GM21367 (cell line): ENCODE measurements around the gene ERCC5.
A peak's percentile ranks its signal among the peaks of the same experiment; 100 is the strongest.

ENCODE experiments used
- ATAC-seq: cut with Tn5 transposase; IDR thresholded peaks from one replicate; pipeline ENCODE4 v1.9.1; 2021; ENCODE audit not compliant: unreplicated experiment

The ERCC5 gene

DNA sequence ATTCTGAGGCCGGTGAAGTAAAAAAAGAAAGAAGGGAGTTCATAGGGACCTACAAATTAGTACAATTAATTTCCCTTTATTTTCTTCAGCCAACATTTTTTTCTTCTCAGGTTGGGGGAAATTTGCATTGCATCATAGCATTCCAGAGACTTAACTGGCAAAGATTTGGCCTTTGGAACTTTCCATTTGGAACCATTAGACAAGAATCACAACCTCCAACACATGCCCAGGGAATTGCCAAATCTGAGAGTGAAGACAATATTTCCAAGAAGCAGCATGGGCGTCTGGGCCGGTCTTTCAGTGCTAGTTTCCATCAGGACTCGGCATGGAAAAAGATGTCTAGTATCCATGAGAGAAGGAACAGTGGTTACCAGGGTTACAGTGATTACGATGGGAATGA is 6.4 kb upstream of the ERCC5 start:
- ATAC-seq, result no peak

DNA sequence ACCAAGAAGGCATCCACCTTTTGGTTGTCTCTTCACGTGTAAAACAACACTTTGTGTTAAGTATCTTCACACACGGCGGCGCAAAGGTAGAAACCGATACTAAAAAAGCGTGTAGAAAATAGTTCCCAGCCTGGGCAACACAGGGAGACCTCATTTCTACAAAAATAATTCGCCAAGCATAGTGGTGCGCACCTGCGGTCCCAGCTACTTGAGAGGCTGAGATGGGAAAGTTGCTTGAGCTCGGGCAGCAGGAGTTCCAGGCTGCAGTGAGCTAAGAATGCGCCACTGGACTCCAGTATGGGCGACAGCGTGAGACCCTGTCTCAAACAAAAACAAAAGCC is 573 bp upstream of the ERCC5 start:
- peak; percentile 14 for ATAC-seq

DNA sequence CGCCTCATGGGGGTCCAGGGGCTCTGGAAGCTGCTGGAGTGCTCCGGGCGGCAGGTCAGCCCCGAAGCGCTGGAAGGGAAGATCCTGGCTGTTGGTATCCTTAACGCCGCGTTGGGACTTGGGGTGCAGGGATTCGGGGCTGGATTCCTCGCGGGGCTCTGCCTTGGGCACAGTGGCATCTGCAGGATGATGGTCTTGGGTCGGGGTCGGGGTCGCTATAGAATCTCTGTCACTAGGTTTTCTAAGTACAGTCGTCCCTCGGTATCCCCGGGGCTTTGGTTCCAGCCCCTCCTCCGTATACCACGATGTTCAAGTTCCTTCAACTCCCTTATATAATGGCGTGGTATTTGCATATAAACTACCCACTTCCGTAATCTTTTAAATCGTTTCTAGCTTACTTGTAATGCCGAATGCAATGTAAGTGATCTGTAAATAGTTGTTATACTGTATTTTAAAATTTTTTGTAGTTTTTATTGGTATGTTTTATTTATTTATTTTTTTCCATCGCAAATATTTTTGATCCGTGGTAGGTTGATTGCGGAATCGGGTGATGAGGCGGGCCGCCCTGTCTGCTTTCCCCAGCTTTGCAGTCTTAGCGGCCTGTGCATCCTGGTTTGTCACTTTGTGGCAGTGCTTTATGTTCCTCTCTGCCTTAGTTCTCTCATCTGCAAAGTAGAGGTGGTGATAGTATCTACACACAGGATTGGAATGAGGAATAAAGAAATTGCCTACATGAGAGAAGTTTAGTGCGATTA is 606 bp downstream of the ERCC5 start:
- ATAC-seq, result peak; percentile 38

DNA sequence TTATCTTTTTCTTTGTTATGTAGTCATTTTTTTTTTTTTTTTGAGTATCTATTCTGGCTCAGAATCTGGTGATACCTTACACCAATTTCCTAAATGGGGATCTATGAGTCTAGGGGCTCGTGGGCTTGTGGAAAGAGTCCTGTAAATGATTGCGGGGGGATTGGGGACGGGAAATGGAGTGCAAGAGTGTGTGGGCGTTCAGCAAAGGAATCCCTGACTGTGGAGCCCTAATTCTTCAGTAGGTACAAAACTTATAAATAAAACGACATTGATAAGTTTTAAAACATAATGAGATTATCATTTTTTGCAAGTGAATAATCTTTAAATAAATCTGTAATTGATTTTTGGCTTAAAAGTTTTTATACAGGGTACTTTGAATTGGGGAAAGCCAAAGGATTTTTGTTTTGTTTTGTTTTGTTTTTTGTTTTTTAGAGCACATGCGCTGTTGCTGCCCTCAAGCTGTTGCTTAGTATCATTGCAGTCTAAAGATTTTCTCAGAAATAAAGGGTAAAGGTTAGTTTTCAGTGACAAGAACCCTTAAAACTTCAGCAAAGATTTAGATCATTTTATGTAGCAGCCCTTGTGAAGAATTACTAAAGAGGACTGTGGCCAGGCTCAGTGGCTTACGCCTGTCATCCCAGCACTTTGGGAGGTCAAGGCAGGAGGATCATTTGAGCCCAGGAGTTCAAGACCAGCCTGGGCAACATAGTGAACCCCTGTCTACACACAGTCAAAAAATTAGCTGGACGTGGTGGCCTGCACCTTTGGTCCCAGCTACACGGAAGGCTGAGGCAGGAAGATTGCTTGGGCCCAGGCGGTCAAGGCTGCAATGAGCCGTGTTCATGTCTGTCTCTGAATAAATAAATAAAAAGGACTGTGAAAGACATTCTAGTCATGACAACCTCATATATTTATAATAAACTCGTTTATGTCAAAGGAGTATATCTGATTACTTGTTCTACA is 1.7 kb downstream of the ERCC5 start:
- ATAC-seq, result no peak

DNA sequence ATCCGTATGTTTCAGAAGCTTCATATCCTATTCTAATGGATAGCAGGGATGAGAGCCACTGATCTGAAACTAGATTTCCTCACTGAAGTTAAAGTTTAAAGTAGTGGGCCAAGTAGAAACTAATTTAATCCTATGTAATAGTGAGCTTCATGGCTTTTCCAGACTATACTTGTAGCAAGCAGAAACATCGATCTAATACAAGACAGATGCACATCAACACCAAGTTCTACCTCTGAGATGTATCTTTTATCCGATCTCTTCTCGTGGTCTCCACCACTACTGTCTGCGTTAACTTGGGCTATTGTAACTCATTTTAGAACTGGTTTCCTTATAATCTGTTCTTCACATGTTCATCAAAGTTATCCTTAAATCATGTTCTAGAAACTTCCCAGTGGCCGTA is 3.1 kb downstream of the ERCC5 start:
- no peak for ATAC-seq

DNA sequence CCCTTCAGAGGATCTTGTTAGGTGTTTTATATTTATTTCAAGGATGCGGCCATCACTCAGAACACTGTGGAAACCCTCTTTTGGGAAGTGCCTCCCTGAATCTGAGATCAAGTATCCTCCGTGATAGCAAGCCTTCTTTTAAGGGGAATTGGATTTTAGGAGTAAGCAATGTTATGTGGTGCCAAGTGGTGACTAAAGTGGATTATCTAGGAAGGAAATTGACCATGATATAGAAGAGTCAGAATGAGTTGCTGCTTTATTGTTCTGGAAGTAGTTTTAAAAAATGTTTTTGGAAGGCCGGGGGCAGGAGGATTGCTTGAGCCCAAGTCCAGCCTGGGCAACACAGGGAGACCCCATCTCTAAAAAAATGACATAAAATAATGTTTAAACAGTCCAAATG is 6.7 kb downstream of the ERCC5 start:
- ATAC-seq, result no peak

DNA sequence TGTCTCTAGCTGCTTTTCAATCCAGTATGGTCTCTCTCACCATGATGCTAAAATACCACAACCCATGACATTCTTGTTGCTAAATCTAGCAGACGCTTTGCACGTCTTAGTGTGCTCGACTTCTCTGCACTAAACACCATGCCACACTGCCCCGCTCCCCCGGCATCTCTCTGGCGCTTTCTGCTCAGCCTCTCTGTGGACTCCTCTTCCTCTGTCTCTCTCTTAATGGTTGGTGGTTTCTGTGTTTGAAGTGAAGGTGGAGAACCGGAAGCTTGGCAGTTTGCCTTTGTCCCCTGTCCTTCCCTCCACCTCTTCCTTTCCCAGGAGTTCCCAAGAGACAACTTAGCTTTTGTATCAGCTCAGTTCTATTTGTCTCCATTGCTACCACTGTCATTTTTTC is 8.8 kb downstream of the ERCC5 start:
- ATAC-seq, result no peak

DNA sequence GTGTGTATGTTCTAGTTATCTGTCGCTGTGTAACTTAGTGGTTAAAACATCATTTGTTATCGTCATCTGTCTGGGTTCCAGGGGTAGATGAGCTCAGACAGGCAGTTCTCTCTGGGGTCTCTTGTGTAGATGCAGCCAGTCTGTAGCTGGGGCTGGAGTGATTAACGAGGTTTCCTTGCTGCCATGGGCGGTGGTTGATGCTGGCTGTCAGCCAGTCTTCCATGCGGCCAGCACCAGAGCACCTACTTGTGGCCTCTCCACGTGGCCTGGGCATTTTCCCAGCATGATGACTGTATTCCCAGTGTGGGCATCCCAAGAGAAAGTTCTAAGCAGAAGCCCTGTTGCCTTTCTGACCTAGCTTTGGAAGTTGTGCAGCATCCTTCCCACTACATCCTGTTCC is 10.7 kb downstream of the ERCC5 start:
- ATAC-seq, result no peak

DNA sequence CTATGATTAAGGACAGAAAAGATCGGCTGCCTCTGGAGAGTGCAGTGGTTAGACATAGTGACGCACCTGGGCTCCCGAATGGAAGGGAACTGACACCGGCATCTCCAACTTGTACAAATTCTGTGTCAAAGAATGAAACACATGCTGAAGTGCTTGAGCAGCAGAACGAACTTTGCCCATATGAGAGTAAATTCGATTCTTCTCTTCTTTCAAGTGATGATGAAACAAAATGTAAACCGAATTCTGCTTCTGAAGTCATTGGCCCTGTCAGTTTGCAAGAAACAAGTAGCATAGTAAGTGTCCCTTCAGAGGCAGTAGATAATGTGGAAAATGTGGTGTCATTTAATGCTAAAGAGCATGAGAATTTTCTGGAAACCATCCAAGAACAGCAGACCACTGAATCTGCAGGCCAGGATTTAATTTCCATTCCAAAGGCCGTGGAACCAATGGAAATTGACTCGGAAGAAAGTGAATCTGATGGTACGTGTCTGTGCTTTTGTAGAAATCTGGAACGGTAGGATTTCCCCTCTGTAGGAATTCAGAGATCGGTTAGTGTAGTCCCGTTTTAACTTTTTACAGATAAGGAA is 16.9 kb downstream of the ERCC5 start:
- ATAC-seq, result no peak

DNA sequence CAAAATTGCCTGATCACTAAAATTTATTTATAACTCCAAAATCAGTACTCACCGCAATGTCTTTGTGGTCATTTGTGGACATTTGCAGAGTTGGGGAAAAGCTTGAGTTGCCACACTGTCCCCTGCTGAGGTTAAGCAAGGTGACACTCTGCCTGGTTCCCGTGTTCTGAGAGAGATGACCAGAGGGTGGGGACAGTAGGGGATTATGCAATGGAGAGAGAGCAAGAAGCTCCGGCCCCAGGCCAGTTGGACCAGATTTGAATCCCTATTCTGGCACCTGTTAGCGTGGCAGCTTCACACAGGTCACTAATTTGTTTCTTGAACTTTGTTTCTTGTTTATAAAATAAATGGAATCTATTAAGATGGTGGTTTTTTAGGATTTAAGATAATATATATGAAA is 17.8 kb downstream of the ERCC5 start:
- ATAC-seq, result no peak

DNA sequence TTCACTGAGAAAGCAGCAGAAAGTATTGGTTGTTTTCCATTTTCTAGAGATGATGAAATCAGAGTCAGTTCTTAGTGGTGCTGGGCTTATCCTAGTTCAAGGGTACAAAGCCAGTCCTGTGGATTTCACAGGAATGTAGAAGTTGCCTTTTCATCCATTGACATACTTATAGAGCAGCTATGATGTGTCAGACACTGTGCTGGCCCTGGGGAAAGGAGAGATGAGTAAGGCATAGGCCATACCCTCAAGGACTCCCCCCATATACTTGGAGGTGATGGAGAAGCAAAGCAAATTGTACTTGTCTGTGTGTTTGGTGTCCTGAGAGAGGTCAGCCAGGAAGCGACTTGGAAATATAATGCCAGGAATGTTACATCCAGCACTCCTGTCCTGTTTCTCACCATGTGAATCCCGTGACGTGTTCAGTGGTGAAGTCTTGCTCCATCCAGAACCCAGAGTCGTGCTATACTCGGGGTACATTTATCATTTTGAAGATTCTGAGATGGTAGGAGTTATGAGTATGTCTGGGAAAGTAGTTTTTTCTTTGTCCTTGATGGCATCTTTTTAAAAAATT is 22.6 kb downstream of the ERCC5 start:
- no peak for ATAC-seq

DNA sequence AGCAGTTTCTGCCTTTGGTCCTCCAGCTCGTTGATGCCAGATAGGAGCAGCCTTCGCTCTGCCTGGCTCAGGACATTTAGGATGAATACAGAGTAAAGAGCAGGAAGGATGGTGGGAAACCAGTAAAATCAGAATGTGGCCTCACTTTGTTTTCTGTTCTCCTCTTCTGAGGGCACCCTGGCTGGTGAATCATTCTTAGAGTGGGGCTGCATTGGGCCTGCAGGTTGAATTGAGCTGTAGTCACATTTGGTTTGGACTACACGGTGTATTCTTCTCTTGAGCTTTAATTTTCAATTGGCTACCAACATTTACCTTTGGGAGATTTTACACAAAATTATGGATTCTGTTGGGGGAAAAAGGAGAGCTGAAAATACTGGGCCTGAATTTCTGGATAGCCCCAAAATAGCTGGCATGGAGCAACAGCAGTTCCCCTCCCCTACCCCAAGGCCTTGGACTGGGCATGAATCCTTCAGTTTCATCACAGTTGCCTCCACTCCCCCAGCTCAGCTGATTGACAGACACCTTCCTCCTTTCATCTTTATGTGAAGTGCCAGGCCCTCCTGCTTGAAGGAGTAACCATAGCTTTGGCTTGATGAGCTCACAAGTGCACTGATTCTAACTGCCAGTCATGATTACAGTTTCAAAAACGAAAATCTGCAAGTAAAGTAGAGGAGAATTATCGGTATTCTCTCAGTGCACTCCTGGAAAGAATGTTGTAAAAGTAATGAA is 24.3 kb downstream of the ERCC5 start:
- peak; percentile 7 for ATAC-seq

DNA sequence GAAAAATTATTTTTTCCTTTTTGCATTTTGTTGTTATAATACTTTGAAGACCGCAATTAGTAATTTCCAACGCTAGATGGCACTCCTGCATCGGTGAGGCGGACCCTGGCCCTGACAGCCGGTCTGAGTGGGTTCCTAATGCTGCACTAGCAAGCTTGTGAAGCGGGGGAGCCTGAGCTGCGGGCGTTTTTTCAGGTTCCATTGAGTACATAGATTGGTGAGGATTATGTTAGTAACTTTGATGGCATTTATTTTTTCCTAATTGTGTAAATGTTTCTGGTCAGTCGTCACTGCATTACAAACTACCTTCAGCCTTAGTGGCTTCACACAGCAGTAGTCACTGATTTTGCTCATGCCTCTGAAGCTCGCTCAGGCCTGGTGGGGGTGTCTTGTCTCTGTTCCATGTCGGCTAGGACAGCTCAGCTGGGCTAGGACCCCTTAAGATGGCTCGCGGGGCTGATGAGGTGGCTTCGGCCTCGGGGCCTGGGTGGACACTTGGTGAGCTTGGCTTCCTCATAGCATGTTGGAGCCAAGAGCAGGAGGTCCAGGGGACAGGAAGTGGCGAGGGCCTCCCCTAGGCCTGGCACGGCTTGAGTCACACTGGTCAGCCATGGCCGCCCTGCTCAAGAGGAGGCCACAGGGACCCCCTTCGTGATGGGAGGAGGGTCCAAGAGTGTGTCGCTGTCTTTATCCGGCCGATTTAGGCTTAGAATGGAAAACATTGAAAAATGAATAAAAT is 25.0 kb downstream of the ERCC5 start:
- peak; percentile 81 for ATAC-seq

DNA sequence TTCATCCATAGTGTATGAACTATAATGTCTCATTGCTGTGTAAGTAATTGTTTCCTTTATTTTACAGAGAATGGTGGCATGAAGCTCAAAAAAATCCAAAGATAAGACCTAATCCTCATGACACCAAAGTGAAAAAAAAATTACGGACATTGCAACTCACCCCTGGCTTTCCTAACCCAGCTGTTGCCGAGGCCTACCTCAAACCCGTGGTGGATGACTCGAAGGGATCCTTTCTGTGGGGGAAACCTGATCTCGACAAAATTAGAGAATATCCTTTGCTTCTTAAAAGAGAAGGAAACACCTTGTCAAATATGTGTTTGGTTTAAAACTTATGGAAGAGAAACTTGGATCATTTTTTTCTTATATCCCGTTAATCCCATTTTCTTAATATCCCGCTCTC is 26.3 kb downstream of the ERCC5 start:
- no peak for ATAC-seq

DNA sequence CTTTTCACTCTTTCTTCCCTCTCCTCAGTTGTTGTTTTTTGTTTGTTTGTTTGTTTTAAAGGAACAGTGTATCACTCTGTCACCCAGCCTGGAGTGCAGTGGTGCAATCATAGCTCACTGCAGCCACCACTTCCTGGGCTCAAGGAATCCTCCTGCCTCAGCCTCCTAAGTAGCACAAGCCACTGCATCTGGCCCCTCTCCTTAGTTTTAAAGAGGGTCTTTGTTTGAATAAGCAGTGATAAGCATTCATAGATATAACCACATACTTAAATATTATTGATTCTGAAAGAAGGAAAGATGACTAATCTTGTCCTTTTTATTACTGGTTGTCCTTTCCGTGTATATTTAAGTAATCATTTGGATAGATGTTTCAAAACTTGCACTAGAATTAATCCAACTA is 26.7 kb downstream of the ERCC5 start:
- ATAC-seq, result no peak

DNA sequence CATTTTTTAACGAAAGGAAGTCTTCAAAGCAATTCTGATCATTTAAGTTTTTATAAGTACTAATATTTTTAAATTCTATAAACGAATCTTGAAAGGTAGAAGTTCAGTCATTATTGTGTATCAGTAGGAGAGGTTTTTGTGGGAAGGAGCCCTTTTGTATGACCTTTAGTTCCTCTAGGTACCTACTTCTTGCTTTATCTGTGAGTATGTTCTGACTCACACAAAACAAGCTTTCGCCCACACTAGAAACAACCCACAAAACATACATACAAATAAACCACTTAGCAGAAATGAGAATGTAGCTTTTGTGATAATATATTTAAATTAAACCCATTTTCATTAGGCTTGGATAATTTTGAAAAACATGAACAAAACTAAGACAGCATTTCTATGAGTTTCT is 27.8 kb downstream of the ERCC5 start:
- peak; percentile 59 for ATAC-seq

DNA sequence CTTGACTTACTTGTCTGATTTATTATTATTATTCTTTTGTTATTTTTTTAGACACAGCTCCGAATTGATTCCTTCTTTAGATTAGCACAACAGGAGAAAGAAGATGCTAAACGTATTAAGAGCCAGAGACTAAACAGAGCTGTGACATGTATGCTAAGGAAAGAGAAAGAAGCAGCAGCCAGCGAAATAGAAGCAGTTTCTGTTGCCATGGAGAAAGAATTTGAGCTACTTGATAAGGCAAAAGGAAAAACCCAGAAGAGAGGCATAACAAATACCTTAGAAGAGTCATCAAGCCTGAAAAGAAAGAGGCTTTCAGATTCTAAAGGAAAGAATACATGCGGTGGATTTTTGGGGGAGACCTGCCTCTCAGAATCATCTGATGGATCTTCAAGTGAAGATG is 29.4 kb downstream of the ERCC5 start:
- no peak for ATAC-seq

DNA sequence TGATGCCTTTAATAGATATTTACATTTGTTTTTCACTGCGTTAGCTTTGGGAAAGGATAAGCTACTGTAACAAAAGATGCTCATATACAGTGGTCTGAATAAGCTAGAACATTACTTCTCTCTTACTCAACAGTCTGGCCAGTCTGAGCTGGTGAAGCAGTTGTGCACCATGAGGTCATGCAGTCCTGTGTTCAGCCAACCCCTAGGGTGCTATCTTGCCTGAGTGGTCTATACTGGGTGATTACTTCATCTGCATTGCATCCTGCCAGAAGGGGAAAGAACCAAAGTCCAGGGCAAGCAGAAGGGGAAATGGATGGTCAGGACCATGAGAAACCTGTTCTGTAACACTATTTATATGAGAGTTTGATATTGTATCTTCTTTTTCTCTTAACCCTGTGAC is 31.5 kb downstream of the ERCC5 start:
- no peak for ATAC-seq

DNA sequence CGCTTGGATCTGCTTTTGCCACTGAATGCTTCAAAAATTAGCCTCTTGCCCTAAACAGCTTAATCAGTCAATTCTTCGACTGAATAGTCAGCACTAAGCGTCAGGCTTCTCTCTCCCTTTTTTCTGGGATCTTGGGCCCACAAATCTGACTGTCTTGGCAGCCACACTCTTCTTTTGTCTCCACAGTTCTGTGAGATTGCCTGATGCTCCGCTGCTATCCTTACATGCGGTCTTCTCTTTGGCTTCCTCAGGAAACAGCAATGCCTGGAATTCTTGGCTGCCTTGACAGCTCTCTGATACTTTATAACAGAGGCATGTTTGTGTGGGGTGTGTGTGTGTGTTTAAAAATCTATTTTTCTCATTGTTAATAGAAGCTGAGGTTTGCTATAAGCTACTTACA is 32.6 kb downstream of the ERCC5 start:
- ATAC-seq, result no peak

DNA sequence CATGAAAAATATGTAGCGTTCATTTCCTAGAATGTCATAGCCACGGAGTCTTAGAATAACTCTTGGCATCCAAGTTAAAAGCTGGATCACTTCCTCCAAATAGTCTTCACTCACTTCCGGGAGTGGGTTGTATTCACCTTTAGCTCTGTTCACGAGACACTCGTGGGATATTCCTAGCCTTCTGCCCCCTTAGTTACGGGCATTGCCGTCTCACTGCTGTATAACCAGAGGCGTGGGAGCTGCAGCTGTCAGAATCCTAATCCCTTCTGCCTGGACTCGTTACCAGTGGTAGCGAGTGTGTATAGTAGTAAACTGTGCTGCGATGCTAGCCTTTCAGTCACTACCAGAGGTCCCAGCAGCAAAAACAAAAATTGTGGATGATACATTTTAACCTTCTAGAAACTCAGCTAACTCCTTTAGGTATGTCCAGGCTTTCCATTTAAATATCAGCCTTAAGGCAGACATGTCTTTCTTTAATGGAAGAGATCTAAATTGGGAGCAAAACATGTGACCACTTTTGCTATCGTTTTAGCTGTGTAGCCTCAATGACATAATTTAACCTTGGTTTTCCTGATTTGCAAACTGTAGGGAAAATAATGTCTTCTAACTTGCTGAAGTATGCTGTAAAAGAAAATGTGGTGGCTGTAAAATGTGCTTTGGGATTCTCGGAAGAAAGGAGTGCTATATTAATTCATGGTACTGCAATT is 34.1 kb downstream of the ERCC5 start:
- no peak for ATAC-seq
